G401.6 (cell line): Measurements from ENCODE around the gene TSC22D4.
"Not testable (repeated sequence)": the region's sequence is repeated elsewhere in the genome, so short reads cannot be mapped to it uniquely, and the experiment has no call there.

Experiments
- FAIRE-seq: peaks from 2 replicates; lab custom pipeline; 2012; peaks lifted over from hg19 to GRCh38; lab: Jason Lieb, UNC

TSC22D4 gene

DNA sequence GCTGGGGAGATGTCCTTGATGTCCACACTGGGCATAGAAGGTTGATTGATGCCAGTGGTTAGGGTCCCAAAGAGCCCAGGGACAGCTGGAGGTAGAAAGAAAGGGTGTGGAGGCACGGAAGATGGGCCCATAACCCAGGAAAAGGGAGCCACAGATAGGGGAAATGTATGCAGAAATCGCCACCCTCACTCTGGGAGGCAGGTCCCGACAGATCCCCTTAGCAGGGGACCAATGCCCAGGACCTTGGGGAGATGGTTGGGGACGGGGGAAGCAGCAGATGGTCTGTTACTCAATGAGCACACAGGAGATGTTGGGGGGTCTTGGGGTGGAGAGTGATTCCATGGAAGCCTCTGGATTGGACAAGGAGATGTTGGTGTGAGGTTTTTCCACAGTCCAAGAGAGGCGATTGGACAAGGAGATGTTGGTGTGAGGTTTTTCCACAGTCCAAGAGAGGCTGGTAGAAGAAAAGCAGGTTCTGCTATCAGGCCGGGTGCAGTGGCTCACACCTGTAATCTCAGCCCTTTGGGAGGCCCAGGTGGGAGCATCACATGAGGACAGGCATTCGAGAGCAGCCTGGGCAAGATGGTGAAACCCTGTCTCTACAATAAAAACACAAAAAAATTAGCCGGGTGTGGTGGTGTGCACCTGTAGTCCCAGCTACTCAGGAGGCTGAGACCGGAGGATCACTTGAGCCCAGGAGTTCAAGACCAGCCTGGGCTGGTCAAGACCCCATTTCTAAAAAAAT lies 35.7 kb downstream of the TSC22D4 start:
- FAIRE-seq = no peak

DNA sequence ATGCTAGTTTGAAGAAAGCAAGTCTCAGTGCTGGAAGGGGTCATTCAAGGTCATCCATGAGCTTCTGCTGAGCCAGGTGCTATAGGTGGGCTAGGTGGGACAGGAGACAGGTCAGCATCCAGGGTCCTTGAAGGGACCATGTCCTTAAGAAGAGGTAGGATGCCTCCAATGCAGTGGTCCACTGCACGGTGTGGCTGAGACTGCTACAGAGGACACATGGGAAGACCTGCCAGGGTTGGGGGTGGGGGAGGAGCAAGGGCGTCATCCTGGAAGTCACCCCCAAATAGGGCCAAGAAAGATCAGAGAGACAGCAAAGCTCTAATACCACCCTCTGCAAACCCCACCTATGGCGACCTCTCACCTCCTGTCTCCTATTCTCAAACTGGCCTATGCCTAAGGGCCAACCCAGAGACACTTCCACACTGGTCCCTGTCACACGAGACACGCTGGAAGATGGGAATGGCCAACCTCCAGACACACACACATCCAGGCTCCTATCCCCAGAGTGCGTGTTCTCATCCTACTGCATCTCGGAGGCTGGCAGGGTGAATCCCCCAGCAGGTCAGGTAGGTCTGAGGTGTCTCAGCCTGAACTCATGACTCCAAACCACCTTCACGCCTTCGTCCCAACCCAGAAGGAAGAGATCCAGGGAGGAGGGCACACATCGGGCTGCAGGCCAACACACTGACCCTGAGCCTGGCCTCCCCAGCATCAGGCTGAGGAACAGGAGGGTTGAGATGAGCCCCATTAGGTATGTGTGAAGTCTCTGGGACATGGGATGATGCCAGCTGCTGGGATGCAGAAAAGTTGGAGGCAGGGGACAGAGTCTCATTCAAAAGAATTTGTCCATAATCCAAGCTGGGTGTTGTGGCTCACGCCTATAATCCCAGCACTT lies 37.1 kb downstream of the TSC22D4 start:
- FAIRE-seq = no peak

GRCh38 chr7:100439244-100439643 lies 39.8 kb downstream of the TSC22D4 start:
- FAIRE-seq = not testable (repeated sequence)

DNA sequence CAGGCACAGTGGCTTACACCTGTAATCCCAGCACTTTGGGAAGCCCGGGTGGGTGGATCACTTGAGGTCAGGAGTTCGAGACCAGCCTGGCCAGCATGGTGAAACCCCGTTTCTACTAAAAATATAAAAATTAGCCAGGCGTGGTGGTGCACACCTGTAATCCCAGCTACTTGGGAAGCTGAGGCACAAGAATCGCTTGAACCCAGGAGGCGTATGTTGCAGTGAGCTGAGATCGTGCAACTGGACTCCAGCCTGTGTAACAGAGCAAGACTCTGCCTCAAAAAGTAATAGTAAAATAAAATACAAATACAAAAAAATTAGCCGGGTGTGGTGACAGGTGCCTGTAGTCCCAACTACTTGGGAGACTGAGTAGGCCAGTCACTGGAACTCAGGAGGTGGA lies 40.3 kb downstream of the TSC22D4 start:
- FAIRE-seq = not testable (repeated sequence)

- FAIRE-seq = no peak
Measured at GRCh38 chr7:100438172-100438571, 40.8 kb downstream of the TSC22D4 start.

GRCh38 chr7:100437150-100438100 lies 41.6 kb downstream of the TSC22D4 start:
- no peak for FAIRE-seq

- FAIRE-seq = no peak
Measured at GRCh38 chr7:100435401-100436304, 43.4 kb downstream of the TSC22D4 start.

DNA sequence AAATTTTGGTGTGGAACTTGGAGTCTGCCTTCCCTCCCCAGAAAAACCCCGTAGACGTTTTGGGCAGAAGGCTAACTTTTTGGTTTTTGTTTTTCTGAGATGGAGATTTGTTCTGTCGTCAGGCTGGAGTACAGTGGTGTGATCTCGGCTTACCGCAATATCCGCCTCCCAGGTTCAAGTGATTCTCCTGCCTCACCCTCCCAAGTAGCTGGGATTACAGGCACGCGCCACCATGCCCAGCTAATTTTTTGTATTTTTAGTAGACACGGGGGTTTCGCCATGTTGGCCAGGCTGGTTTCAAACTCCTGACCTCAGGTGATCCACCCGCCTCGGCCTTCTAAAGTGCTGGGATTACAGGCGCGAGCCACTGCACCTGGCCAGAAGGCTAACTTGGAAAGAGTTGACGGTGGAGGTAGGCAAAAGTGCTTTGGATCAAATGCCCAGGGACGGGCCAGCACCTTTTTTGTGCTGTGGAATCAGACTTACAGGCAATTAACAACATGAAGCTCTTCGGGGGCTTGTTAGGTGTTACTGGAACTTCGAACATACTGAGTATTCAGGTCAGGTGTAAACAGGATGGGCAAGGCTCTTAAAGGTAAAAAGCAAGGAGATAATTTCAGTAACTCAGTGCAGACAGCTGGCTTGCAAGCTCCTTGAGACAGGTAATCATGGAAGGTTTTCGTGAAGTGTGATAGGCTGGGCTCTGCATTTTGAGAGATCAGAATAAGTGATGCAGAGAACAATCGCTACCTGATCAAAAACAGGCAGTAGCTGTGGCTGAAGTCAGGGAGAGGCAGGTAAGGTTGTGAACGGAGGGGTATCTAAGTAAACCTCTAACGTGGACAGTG lies 44.5 kb downstream of the TSC22D4 start:
- FAIRE-seq = no peak

- no peak for FAIRE-seq
Measured at GRCh38 chr7:100433592-100434296, 45.3 kb downstream of the TSC22D4 start.

DNA sequence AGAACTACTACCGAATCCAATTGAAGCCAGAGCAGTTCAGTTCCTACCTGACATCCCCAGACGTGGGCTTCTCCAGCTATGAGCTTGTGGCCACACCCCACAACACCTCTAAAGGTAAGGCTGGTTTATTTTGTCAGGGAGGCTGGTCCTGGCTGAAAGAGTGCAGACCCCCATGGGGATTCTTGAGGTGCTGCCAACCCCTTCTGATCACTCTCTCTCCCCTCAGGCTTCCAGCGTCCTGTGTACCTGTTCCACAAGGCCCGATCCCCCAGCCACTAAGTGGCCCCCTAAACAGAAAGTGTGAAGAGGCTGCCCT lies 45.8 kb downstream of the TSC22D4 start:
- no peak for FAIRE-seq

DNA sequence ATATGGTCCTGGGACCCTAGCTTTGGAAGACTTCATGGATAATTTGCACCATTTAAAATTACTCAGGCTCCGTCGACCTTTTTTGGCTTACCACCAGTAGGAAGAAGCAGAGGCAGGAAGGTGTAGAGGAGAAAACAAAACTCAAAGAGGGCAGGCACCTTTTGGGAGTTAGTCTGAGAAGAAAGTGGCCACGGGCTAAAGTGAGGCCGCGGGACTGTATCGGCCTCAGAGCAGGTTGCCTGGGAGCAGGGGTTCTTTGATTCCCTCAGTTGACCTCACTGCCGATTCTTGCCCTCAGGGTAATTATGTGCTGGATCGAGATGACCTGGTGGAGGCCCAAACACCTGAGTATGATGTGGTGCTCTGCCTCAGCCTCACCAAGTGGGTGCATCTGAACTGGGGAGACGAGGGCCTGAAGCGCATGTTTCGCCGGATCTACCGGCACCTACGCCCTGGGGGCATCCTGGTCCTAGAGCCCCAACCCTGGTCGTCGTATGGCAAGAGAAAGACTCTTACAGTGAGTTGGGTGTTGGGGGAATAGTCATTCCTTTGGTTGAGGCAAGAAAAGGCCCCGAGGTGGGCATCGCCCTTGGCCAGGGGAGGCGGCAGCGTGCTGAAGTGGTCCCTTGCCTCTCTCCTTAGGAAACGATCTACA lies 46.3 kb downstream of the TSC22D4 start:
- FAIRE-seq = no peak

- no peak for FAIRE-seq
Measured at GRCh38 chr7:100432053-100432452, 47.0 kb downstream of the TSC22D4 start.

GRCh38 chr7:100431286-100431735 lies 47.7 kb downstream of the TSC22D4 start:
- no peak for FAIRE-seq

- no peak for FAIRE-seq
Measured at GRCh38 chr7:100430493-100431285, 48.3 kb downstream of the TSC22D4 start.

- no peak for FAIRE-seq
Measured at GRCh38 chr7:100429637-100430492, 49.1 kb downstream of the TSC22D4 start, which contains the start of gene MEPCE. Gene MEPCE, plus strand, starts transcription at chr7:100429831. Its CDS starts 188 bp downstream, at chr7:100430019.

- peak; percentile 98 for FAIRE-seq
Measured at GRCh38 chr7:100428967-100429636, 49.9 kb downstream of the TSC22D4 start.
